HG02852 (cell line): ENCODE results near the gene CEP85L.

Source experiments
- ATAC-seq: cut with Tn5 transposase; IDR thresholded peaks from one replicate; pipeline ENCODE4 v1.9.1; 2021; ENCODE audit warnings: mild to moderate bottlenecking, moderate library complexity; ENCODE audit not compliant: unreplicated experiment

The CEP85L gene

DNA sequence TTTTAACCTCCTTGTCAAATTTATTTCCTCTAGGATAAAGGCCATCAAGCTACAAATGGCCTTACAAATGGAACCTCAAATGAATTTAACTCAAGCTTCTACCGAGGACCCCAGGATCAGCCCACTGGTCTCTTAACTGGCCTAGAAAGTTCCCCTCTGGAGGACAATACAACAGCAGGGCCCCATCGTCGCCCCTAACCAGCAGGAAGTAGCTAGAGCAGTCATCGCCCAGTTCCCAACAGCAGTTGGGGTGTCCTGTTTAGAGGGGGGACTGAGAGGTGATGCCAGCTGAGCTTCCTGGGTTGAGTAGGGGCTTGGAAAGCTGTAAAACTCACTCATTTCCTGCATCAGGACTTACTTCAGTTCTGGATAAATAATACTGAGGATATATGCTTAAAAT is 25.6 kb downstream of the CEP85L start:
- ATAC-seq, result no peak

DNA sequence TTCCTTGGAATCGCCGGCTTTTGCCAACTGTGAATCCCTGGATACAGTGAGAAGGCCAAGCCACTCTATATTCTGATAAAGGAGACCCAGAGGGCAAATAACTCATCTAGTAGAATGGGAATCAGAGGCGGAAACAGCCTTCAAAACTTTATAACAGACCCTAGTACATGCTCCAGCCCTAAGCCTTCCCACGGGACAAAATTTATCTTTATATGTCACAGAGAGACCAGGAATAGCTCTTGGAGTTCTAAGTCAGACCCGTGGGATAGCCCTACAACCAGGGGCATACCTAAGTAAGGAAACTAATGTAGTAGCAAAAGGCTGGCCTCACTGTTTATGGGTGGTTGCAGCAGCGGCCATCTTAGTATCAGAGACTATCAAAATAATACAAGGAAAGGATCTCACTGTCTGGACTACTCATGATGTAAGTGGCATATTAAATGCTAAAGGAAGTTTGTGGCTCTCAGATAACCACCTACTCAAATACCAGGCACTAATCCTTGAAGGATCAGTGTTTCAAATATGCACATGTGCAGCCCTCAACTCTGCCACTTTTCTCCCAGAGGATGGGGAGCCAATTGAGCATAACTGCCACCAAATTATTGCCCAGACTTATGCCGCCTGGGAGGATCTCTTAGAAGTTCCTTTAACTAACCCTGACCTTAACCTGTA is 29.5 kb downstream of the CEP85L start:
- no peak for ATAC-seq

GRCh38 chr6:118620202-118620601 is 31.2 kb downstream of the CEP85L start:
- ATAC-seq, result no peak

- ATAC-seq, result peak; percentile 93
These were observed 32.6 kb downstream of the CEP85L start for GRCh38 chr6:118618676-118619377.

- ATAC-seq, result no peak
These were observed 34.0 kb downstream of the CEP85L start for GRCh38 chr6:118617417-118617816.

DNA sequence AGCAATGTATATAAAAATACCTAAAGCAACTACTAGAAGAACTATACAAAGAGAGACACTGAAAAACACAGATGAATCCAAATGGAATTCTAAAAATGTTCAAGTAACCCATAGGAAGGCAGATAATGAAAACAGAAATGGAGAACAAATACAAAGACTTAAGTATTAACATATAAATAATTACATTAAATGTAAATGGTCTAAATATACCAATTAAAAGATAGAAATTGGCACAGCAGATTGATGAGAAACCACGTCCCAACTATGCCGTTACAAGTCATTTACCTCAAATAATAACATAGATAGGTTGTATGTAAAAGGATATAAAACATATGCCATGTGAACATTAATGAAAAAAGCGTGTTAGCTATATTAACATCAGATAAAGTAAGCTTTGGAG is 40.1 kb downstream of the CEP85L start:
- ATAC-seq, result no peak

DNA sequence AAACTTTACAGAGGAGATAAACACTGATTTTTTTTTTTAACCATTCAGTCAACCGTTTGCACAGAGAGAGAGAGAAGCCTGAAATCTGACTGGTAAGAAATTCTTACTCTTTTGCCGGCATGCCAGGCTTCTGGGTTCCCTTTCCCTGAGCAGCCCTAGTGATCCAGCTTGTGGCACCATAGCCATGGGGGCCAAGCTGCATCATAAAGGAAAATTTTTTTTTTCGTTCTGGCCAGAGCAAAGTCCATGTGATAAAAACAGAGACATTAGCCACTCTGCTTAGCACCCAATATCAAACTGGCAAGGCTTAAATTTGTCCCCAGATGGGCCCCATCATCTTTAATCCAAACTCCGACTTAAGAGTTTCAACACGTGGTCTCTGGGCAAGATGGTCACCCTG is 44.5 kb downstream of the CEP85L start:
- no peak for ATAC-seq

- peak; percentile 57 for ATAC-seq
These were observed 45.1 kb downstream of the CEP85L start for GRCh38 chr6:118606268-118606667.

- no peak for ATAC-seq
These were observed 48.0 kb downstream of the CEP85L start for GRCh38 chr6:118603372-118603771.

- ATAC-seq, result no peak
These were observed 49.1 kb downstream of the CEP85L start for GRCh38 chr6:118602300-118602699.

DNA sequence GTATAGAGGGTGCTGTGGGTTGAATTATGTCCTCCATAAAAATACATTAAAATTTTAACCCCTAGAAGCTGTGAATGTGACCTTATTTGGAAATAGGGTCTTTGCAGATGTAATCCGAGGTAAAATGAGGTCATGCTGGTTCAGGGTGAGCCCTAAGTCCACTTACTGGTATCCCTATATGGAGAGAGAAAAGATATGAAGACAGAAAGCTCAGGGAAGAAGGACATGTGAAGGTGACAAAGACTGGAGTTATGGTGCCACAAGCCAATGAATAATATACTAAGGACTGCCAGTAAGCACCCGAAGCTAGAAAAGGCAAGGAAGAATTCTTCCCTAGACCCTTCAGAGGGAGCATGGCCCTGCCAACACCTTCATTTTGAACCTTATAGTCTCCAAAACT is 53.1 kb downstream of the CEP85L start:
- ATAC-seq, result no peak

- no peak for ATAC-seq
These were observed 53.8 kb downstream of the CEP85L start for GRCh38 chr6:118597636-118598035.

- ATAC-seq, result no peak
These were observed 54.5 kb downstream of the CEP85L start for GRCh38 chr6:118596774-118597320.

GRCh38 chr6:118594877-118595276 is 56.5 kb downstream of the CEP85L start:
- no peak for ATAC-seq

- ATAC-seq, result no peak
These were observed 59.5 kb downstream of the CEP85L start for GRCh38 chr6:118591897-118592296.

DNA sequence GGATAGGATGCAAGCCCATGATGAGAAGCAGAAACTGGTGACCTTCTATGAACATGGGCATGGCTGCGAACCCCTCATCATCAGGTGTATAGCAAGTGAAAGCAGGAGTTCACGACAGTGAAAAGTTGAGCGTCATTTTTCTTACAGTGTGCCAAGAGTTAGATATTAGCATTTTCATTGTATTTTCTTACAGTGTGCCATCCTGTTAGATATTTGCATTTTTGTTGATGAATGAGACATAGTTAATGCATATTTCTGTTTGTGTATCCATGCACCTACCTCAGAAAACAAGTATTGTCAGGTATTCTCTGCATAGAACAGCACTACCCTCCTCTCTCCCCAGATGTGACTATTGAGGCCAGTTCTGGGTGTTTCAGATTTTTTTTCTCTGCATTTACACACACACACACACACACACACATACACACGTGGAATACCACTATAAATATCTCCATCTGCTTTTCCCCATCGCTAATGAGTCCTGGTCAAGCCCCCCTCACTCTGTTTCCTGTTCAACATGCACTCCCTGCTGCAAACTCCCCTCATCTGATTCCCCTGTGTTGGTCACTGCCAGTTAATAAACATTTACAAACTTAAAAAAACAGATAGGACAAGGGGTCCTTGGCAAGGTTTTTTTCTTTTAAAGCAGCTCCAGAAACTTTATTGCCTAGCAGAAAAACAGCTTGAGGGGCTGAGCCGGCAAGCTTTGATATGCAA is 61.6 kb downstream of the CEP85L start:
- no peak for ATAC-seq

GRCh38 chr6:118589186-118589585 is 62.2 kb downstream of the CEP85L start:
- no peak for ATAC-seq

DNA sequence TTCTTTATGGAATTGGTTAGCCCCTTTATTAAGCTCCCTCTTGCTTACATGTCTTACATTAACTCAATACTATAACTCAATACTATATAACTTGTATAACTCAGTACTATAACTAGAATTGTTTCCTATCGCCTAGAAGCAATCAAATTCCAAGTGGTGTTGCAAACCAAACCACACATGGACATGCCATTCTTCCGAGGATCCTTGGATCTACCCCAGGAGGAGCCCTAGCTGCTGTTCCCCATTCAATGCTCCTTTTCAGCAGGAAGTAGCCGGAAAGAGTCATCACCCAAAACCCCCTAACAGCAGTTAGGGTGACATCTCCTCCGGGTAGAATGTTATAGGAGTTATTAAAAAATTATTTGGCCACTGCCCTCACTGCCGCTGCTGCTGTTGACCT is 62.8 kb downstream of the CEP85L start:
- no peak for ATAC-seq

- no peak for ATAC-seq
These were observed 64.5 kb downstream of the CEP85L start for GRCh38 chr6:118586746-118587485.

DNA sequence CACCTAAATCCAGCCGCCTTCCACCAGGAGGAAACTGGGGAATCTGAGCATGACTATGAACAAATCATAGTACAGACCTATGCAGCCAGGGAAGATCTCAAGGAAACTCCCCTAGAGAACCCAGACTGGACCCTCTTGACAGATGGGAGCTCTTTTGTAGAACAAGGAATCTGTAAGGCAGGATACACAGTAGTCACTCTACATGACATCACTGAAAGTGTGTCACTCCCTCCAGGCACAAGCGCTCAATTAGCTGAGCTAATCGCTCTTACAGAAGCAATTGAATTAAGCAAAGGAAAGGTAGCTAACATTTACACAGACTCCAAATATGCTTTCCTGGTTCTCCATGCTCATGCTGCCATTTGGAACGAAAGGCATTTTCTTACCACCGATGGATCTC is 66.5 kb downstream of the CEP85L start:
- ATAC-seq, result no peak

- ATAC-seq, result no peak
These were observed 69.9 kb downstream of the CEP85L start for GRCh38 chr6:118581489-118581959.
